GM19240 (cell line): Measurements from ENCODE around the gene NEUROD2.
"Not testable (repeated sequence)": the region's sequence is repeated elsewhere in the genome, so short reads cannot be mapped to it uniquely, and the experiment has no call there.

Experiments used
- DNase-seq: peaks from one replicate; pipeline ENCODE4 v3.0.0; 2011; ENCODE audit warnings: low spot score; ENCODE audit not compliant: insufficient read length

Gene NEUROD2

GRCh38 chr17:39602533-39603303, 5.0 kb downstream of the NEUROD2 start:
- DNase-seq, result no peak

GRCh38 chr17:39601758-39602532, 5.8 kb downstream of the NEUROD2 start:
- DNase-seq, result no peak

DNA sequence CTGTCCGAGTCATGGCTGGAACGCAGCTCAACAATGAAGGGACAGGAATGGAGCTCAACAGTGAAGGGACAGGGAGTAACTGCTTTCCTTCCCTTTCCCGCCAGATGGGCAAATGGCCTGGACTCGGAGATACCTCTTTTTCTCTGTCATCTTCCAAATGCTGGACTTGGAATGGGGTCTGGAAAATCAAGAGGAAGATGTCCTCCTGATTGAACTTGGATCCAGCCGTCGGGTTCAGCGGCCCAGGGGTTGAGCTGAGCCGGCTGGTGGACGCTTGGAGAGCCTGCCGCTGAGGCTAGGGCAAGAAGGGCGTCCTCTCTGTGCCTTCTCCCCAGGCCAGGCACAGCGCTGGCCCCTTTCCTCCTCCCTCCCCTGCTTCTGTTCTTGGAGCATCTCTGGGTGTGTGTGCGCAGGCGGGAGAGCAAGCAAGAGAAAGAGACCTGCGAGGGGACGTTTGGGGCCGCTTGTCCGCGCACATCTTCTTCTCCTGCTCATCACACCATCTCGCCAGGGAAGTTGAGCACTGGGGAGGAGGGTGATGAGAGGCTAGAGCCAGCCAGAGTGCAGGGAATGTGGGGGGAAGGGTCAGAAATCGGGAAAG, 6.6 kb downstream of the NEUROD2 start:
- no peak for DNase-seq

DNA sequence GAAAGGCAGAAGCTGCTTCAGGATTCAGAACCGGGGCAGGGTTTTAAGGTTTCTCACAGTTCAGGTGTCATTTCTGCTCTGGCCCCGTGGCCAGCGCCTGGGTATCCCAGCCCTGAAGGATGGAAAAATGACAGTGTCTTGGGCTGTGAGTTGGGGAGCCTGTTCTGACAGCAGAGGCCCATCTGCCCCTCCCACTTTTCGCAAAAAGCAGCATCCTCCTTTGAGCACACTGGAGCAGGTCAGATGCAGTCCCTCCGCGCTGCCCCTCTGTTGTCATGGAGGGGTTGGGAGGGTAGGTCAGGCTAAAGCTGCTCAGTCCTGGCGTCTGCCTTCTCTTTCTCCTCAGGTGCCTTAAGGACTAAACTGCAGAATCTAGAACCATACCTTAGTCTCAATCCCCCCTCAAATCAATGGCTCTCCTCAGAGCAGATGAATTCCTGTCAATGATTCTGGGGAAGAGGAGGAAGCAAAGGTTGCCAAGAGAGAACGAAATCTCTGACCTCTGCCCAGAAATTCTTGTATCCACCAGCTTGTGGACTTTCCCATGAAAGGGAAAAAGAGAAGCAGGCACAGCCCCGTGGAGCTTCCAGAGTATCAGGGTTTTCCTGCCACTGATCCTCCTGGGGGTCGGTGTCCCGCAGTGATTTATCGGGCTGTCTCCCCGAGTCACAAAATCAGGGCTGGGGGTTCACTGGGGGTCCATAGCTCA, 7.3 kb downstream of the NEUROD2 start:
- DNase-seq, result no peak

DNA sequence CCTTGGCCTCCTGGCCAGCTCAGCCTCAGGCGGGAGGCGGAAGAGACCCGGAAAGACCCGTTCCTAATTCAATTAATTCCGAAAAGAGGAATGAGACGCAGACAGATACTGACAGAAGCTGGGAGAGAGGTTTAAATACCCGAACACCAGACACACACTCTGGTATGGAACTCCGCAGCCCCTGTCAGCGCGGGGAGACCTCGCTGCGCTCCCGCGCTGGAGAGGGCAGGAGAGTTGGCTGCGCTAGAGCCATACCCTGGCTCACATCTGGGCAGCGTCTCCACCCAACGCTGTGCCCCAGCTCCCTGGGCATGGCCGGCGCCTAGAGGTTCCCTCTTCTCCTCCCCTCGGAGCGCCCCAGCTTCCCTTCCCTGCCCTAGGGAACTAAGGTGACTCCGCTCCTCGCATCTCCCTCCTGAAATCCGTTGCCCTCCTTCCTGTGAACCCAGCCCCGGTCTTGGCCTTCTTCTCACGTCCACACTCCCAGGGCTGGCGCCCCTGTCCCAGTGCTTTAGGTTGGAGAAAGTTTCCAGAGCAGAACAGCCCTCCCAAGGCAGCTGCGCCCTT, 8.0 kb downstream of the NEUROD2 start:
- no peak for DNase-seq

DNA sequence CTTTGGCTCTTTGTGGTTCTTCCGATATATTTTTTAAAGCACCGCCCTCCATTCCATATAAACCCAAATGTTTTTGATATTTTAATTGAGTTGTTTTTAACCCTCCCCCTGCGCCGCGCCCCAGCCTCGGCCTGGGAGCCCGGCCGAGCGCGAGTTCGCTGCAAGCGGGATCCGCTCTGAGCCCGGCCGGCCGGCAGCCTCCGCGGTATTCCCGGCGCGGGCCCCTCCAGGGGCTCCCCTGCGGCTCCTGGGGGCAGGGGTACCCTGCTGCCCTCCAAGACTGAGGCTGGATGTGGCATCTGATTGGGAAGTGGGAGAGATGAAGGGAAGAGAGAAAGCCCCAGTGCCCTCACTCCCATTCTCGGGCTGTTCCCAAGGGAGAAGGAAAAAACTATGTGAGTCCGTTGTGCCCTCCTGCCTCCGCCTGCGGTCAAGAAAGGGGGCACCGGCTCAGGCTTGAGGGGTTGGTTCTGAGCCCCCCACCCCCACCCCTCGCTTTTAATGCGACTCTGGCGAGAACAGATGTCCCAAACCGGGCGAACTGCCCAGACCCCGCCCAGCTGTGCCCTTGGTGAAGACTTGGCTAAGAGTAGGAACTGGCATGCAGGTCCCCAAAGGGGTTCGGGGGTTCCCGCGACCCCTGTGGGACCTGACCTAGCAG, 8.6 kb downstream of the NEUROD2 start:
- no peak for DNase-seq

DNA sequence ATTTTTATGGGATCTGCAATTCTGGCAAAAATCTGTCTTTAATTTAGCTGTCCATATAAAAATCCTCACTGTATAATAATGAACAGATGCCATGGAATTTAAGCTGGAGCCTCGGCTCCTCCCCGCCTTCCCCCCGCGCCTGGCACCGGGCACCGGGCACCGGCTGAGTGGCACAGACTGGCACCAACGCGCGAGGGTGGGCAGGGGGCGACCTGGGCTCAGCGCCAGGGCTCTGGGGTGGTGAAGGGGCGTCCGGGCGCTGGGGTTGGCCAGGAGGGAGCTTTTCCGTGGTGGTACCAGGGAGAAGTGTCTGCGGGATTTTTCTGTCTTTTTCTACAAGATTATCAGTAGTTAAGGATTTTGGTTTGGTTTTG, 9.1 kb downstream of the NEUROD2 start:
- DNase-seq, result no peak

- no peak for DNase-seq
Measured at GRCh38 chr17:39598047-39598481, 9.7 kb downstream of the NEUROD2 start.

DNA sequence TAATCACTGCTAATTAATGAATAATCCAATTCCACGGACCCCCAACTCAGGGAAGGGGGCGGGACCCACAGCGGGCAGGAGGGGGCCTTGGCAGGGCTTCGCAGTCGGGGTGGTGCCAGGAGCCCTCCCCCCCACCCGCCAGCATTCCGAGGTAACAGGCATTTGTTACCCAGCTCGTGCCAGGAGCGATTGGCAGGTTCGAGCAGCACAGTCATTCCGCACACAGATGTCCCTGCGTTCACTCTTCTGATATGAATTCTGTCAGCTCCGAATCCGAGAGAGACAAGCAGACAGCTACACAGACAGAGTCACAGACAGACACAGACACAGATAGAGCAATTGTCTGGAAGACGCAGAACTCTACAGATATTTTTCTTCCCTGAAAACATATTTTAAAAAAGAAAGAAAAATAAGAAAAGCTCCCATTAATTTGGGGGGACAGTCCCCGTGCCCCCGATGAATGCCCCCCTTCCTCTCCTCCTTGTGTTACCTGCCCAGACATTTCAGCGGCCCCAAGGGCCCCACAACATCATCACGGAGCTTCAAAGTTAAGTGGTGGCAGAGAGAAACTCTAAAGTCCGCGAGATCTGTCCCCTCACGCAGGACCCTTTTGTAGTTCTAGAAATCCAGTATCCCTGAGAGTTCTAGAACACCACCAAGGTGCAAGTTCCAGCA, 10.2 kb downstream of the NEUROD2 start:
- DNase-seq, result no peak

- no peak for DNase-seq
Measured at GRCh38 chr17:39596543-39597267, 11.0 kb downstream of the NEUROD2 start.

DNA sequence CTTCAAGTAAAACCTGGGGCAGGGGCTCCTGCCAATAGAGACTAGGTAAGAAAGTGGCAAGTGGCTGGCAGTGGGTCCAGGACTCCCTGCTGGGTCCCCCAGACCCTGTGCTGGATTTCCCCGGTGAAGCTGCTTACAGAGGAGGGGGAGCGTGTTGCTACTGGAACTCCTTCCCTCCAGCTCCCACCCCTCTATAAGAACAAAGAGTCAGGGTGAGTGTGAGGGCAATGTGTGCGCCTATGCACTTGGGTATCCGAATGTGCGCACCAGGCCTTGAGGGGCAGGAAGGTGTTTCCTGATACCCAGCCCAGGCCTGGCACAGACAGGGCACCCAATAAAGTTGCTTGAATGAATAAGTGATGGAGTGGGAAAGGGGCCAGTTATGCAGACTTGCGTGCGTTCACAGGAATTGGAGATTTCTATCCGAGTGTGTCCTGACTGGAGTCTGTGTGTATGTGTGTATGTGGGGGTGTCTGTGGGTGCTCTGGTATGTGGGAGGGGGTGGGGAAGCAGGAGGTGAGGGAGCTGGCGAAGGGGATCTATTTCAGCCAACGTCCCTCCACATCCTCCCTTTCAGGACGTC, 11.7 kb downstream of the NEUROD2 start:
- DNase-seq, result no peak

DNA sequence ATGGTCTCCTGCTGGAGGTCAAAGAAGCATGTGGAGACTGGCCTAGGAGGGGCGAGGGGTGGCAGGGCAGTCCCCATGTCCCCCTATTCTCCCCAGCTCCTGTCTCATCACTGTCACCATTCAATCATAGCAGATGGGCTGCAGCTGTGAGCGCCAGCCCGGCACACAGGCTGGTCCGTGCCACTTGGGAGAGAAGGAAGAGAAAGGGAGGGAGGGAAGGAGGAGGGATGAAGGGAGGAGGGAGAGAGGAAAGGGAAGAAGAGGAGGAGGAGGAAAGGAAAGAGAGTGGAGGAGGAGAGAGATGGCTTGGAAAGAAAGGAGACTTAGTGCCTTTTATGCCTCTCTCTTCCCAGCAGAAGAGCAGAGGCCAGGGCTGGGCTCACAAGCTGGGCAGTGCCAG, 12.4 kb downstream of the NEUROD2 start:
- DNase-seq, result no peak

- no peak for DNase-seq
Measured at GRCh38 chr17:39593371-39593770, 14.3 kb downstream of the NEUROD2 start.

GRCh38 chr17:39591958-39592954, 15.5 kb downstream of the NEUROD2 start:
- DNase-seq, result no peak

DNA sequence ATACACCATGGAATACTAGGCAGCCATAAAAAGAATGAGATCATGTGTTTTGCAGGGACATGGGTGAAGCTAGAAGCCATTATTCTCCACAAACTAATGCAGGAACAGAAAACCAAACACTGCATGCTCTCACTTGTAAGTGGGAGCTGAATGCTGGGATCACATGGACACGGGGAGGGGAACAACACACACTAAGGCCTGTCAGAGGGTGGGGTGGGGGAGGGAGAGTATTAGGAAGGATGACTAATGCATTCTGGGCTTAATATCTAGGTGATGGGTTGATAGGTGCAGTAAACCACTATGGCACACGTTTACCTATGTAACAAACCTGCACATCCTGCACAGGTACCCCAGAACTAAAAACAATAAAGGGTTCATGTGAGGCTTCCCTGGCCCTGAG, 17.5 kb downstream of the NEUROD2 start:
- not testable (repeated sequence) for DNase-seq

GRCh38 chr17:39582658-39583057, 25.1 kb downstream of the NEUROD2 start:
- DNase-seq, result no peak

DNA sequence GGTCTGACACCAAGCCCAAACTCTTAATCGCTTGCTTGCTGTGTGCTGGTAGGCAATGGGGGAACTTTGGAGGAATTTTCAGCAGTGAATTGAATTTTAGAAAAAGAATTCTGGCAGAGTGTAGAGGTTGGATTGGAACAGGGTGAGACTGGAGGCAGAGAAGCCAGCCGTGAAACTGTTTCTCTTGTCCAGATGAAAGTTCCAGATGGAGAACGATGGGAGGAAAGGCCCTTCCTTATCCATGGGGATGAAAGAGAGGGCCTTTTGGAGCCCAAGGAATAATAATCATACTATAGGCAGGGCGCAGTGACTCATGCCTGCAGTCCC, 26.0 kb downstream of the NEUROD2 start:
- DNase-seq, result no peak

GRCh38 chr17:39581071-39581758, 26.5 kb downstream of the NEUROD2 start:
- no peak for DNase-seq
